ENCODE data around the gene ADAMTS20.

DNA sequence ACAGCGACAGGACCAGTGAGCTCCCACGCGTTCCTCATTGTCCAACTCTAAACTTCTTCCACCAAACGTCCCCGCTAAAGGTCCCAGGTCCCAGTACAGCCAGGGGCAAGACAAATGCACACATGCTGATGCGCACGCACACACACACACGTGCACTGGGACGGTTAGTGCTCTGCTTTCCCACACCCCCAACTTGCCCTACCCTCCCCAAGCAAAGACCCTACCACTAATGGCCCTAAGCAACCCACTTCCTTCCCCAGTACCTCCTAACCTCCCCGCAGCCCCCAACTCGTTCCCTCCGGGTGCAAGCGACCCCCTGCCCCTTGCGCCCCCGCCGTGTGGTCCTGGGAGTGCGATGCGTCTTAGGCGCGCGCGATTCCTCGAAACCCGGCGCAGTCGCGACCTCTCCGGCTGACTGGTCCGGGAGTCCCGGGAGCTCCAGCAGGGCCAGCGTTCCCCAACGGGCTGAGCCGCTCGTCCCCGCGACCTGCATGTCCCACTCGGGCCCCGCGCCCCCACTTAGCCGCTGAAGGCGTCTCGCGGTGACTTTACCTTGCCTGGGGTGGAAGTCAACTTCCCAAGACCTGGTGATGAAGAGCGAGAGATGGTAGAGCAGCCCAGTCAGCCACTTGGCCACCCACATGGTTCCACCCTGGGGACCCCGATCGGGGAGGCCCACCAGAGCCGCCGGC, 578 bp downstream of the ADAMTS20 start:
- TF ChIP-seq CTCF (IDR thresholded peaks at IDR 0.05) (no peak), EP300 (IDR thresholded peaks at IDR 0.05) (no peak)
